HG03460 (cell line): Measurements from ENCODE around the gene MST1.

Experiments
- ATAC-seq: cut with Tn5 transposase; IDR thresholded peaks from one replicate; pipeline ENCODE4 v1.9.1; 2021; ENCODE audit not compliant: unreplicated experiment

The MST1 gene

GRCh38 chr3:49658711-49659110 is 30.6 kb downstream of the MST1 start:
- ATAC-seq = no peak

GRCh38 chr3:49657208-49657915 is 31.9 kb downstream of the MST1 start:
- ATAC-seq = no peak

- no peak for ATAC-seq
Measured at GRCh38 chr3:49656541-49657112, 32.6 kb downstream of the MST1 start.

GRCh38 chr3:49655731-49656285 is 33.5 kb downstream of the MST1 start:
- ATAC-seq = no peak

- ATAC-seq = no peak
Measured at GRCh38 chr3:49654955-49655556, 34.2 kb downstream of the MST1 start.

- ATAC-seq = no peak
Measured at GRCh38 chr3:49654176-49654825, 35.0 kb downstream of the MST1 start.

- no peak for ATAC-seq
Measured at GRCh38 chr3:49653621-49654020, 35.7 kb downstream of the MST1 start.

GRCh38 chr3:49652903-49653415 is 36.3 kb downstream of the MST1 start:
- no peak for ATAC-seq

- ATAC-seq = no peak
Measured at GRCh38 chr3:49652218-49652902, 36.9 kb downstream of the MST1 start.

GRCh38 chr3:49650637-49651036 is 38.6 kb downstream of the MST1 start:
- ATAC-seq = no peak

GRCh38 chr3:49650177-49650576 is 39.1 kb downstream of the MST1 start:
- no peak for ATAC-seq

- ATAC-seq = no peak
Measured at GRCh38 chr3:49649576-49649975, 39.7 kb downstream of the MST1 start.

- no peak for ATAC-seq
Measured at GRCh38 chr3:49648354-49649019, 40.8 kb downstream of the MST1 start.

GRCh38 chr3:49647741-49648140 is 41.5 kb downstream of the MST1 start:
- ATAC-seq = no peak

- ATAC-seq = no peak
Measured at GRCh38 chr3:49646236-49646635, 43.0 kb downstream of the MST1 start.

GRCh38 chr3:49644684-49645083 is 44.6 kb downstream of the MST1 start:
- ATAC-seq = no peak

- ATAC-seq = no peak
Measured at GRCh38 chr3:49642708-49643145, 46.5 kb downstream of the MST1 start.

- ATAC-seq = no peak
Measured at GRCh38 chr3:49641921-49642707, 47.2 kb downstream of the MST1 start.

- ATAC-seq = no peak
Measured at GRCh38 chr3:49641292-49641691, 48.0 kb downstream of the MST1 start.
